ENCODE data around the gene SSTR5. TPM values are rescaled to one million over a fixed set of nuclear protein-coding genes. Genes with fewer than 3 reads are reported as not detected.

The SSTR5 gene
- polyA plus RNA-seq, 6 donors from 2014 or later, result not detected

GRCh38 chr16:1119766-1120576 lies 47.4 kb downstream of the SSTR5 start:
- Mint-ChIP-seq H3K36me3 (no peaks in the 10 kb centered on the region), H3K27ac (no peak overlapping the region), H3K4me1 (no peaks in the 10 kb centered on the region), H3K27me3 (no peaks in the 10 kb centered on the region), H3K4me3 (no peak overlapping the region), H3K9me3 (no peaks in the 10 kb centered on the region)
- ATAC-seq (ENCODE audit: low read depth in 2 of 2) (peak in 1 of 2 donors; percentile 40), DNase-seq (no peak)

- Mint-ChIP-seq H3K27me3 (no peaks in the 10 kb centered on the region), H3K4me1 (no peaks in the 10 kb centered on the region), H3K4me3 (no peak overlapping the region), H3K36me3 (no peaks in the 10 kb centered on the region), H3K9me3 (no peaks in the 10 kb centered on the region), H3K27ac (no peak overlapping the region)
- DNase-seq, result no peak
- ATAC-seq (ENCODE audit: low read depth in 2 of 2), result no peak
Measured at GRCh38 chr16:1120577-1120941, 48.0 kb downstream of the SSTR5 start.

- no peak for DNase-seq
- ATAC-seq (ENCODE audit: low read depth in 2 of 2), result no peak
- no peaks in the 10 kb centered on the region for H3K9me3 Mint-ChIP-seq
- no peak overlapping the region for H3K27ac Mint-ChIP-seq
- no peaks in the 10 kb centered on the region for H3K27me3 Mint-ChIP-seq
- H3K36me3 Mint-ChIP-seq, result no peaks in the 10 kb centered on the region
- H3K4me3 Mint-ChIP-seq, result no peak overlapping the region
- H3K4me1 Mint-ChIP-seq, result no peaks in the 10 kb centered on the region
Measured at GRCh38 chr16:1121009-1121408, 48.5 kb downstream of the SSTR5 start.

- no peak for DNase-seq
- no peak overlapping the region for H3K4me3 Mint-ChIP-seq
- H3K27ac Mint-ChIP-seq, result no peak overlapping the region
- ATAC-seq (ENCODE audit: low read depth in 2 of 2), result no peak
- no peaks in the 10 kb centered on the region for H3K4me1 Mint-ChIP-seq
- no peaks in the 10 kb centered on the region for H3K9me3 Mint-ChIP-seq
- no peaks in the 10 kb centered on the region for H3K36me3 Mint-ChIP-seq
- H3K27me3 Mint-ChIP-seq, result no peaks in the 10 kb centered on the region
Measured at GRCh38 chr16:1121601-1122397, 49.3 kb downstream of the SSTR5 start.

GRCh38 chr16:1122398-1122765 lies 49.8 kb downstream of the SSTR5 start:
- H3K4me1 Mint-ChIP-seq, result no peaks in the 10 kb centered on the region
- H3K9me3 Mint-ChIP-seq, result no peaks in the 10 kb centered on the region
- no peak for DNase-seq
- H3K27ac Mint-ChIP-seq, result no peak overlapping the region
- H3K27me3 Mint-ChIP-seq, result no peaks in the 10 kb centered on the region
- ATAC-seq (ENCODE audit: low read depth in 2 of 2), result no peak
- H3K36me3 Mint-ChIP-seq, result no peaks in the 10 kb centered on the region
- H3K4me3 Mint-ChIP-seq, result peak overlapping the region in 1 of 8 donors; percentile 54

GRCh38 chr16:1123525-1124230 lies 51.1 kb downstream of the SSTR5 start:
- peaks cover 0 to 5% (median 0%) of the 10 kb centered on the region in 3 donors for H3K27me3 Mint-ChIP-seq
- no peak for DNase-seq
- H3K9me3 Mint-ChIP-seq, result no peaks in the 10 kb centered on the region
- no peak overlapping the region for H3K27ac Mint-ChIP-seq
- no peaks in the 10 kb centered on the region for H3K4me1 Mint-ChIP-seq
- H3K4me3 Mint-ChIP-seq, result no peak overlapping the region
- H3K36me3 Mint-ChIP-seq, result no peaks in the 10 kb centered on the region
- ATAC-seq (ENCODE audit: low read depth in 2 of 2), result no peak

- Mint-ChIP-seq H3K4me3 (no peak overlapping the region), H3K36me3 (no peaks in the 10 kb centered on the region), H3K27ac (no peak overlapping the region), H3K4me1 (no peaks in the 10 kb centered on the region), H3K27me3 (peaks cover 0 to 5% (median 0%) of the 10 kb centered on the region in 3 donors), H3K9me3 (no peaks in the 10 kb centered on the region)
- ATAC-seq (ENCODE audit: low read depth in 2 of 2) (no peak), DNase-seq (no peak)
Measured at GRCh38 chr16:1124291-1124690, 51.7 kb downstream of the SSTR5 start.

GRCh38 chr16:1124795-1125194 lies 52.2 kb downstream of the SSTR5 start:
- Mint-ChIP-seq H3K27ac (no peak overlapping the region), H3K4me1 (no peaks in the 10 kb centered on the region), H3K36me3 (no peaks in the 10 kb centered on the region)

GRCh38 chr16:1125471-1125870 lies 52.9 kb downstream of the SSTR5 start:
- no peaks in the 10 kb centered on the region for H3K4me1 Mint-ChIP-seq
- ATAC-seq (ENCODE audit: low read depth in 2 of 2) (no peak), DNase-seq (no peak)
- H3K36me3 Mint-ChIP-seq, result no peaks in the 10 kb centered on the region
- H3K9me3 Mint-ChIP-seq, result no peaks in the 10 kb centered on the region
- no peak overlapping the region for H3K27ac Mint-ChIP-seq
- H3K4me3 Mint-ChIP-seq, result no peak overlapping the region
- H3K27me3 Mint-ChIP-seq, result peaks cover 0 to 5% (median 0%) of the 10 kb centered on the region in 3 donors

More at GRCh38 chr16:1124795-1125194, 52.2 kb downstream of the SSTR5 start:
- H3K9me3 Mint-ChIP-seq, result no peaks in the 10 kb centered on the region
- H3K4me3 Mint-ChIP-seq, result no peak overlapping the region
- no peak for ATAC-seq (ENCODE audit: low read depth in 2 of 2)
- DNase-seq, result no peak
- H3K27me3 Mint-ChIP-seq, result peaks cover 0 to 5% (median 0%) of the 10 kb centered on the region in 3 donors

GRCh38 chr16:1126044-1126443 lies 53.5 kb downstream of the SSTR5 start:
- Mint-ChIP-seq H3K4me1 (no peaks in the 10 kb centered on the region), H3K27me3 (peaks cover 0 to 5% (median 0%) of the 10 kb centered on the region in 3 donors), H3K4me3 (no peak overlapping the region), H3K27ac (no peak overlapping the region), H3K36me3 (no peaks in the 10 kb centered on the region), H3K9me3 (no peaks in the 10 kb centered on the region)
- DNase-seq (no peak), ATAC-seq (ENCODE audit: low read depth in 2 of 2) (no peak)

GRCh38 chr16:1126586-1126985 lies 54.0 kb downstream of the SSTR5 start:
- no peaks in the 10 kb centered on the region for H3K4me1 Mint-ChIP-seq
- H3K9me3 Mint-ChIP-seq, result no peaks in the 10 kb centered on the region
- H3K27me3 Mint-ChIP-seq, result peaks cover 0 to 5% (median 0%) of the 10 kb centered on the region in 3 donors
- DNase-seq (no peak), ATAC-seq (ENCODE audit: low read depth in 2 of 2) (no peak)
- H3K4me3 Mint-ChIP-seq, result no peak overlapping the region
- no peaks in the 10 kb centered on the region for H3K36me3 Mint-ChIP-seq
- H3K27ac Mint-ChIP-seq, result no peak overlapping the region

GRCh38 chr16:1127101-1127500 lies 54.6 kb downstream of the SSTR5 start:
- Mint-ChIP-seq H3K4me3 (no peak overlapping the region), H3K9me3 (no peaks in the 10 kb centered on the region), H3K27ac (no peak overlapping the region), H3K36me3 (no peaks in the 10 kb centered on the region), H3K27me3 (peaks cover 0 to 5% (median 0%) of the 10 kb centered on the region in 3 donors), H3K4me1 (no peaks in the 10 kb centered on the region)
- ATAC-seq (ENCODE audit: low read depth in 2 of 2) (no peak), DNase-seq (no peak)

GRCh38 chr16:1127971-1128715 lies 55.6 kb downstream of the SSTR5 start:
- H3K27me3 Mint-ChIP-seq, result peaks cover 0 to 5% (median 0%) of the 10 kb centered on the region in 3 donors
- DNase-seq (no peak), ATAC-seq (ENCODE audit: low read depth in 2 of 2) (no peak)
- no peak overlapping the region for H3K4me3 Mint-ChIP-seq
- H3K36me3 Mint-ChIP-seq, result no peaks in the 10 kb centered on the region
- H3K9me3 Mint-ChIP-seq, result no peaks in the 10 kb centered on the region
- H3K27ac Mint-ChIP-seq, result no peak overlapping the region
- no peaks in the 10 kb centered on the region for H3K4me1 Mint-ChIP-seq
